NCI-H460 (cell line): ENCODE measurements around the gene ZNF23. TPM values are rescaled to one million over a fixed set of nuclear protein-coding genes. Genes with fewer than 3 reads are reported as not detected.

ENCODE experiments used
- DNase-seq: peaks from one replicate; pipeline ENCODE4 v3.0.0-alpha.2; 2016; ENCODE audit warnings: low read depth; ENCODE audit errors: extremely low read depth
- total RNA-seq: library from RNA; depleted of rRNA; stranded (reverse); fragments of >200 nt; shearing (Covaris generic); gene quantifications from 2 replicates; pipeline ENCODE4 v1.2.3, GENCODE V29; 2014

ZNF23 gene
- total RNA-seq, 1 experiment from 2014 or later: 9.3 TPM

GRCh38 chr16:71472931-71473330 is 10.9 kb upstream of the ZNF23 start:
- no peak for DNase-seq

- DNase-seq: no peak
Observed at GRCh38 chr16:71472051-71472450, 10.0 kb upstream of the ZNF23 start.

GRCh38 chr16:71467810-71468209 is 5.8 kb upstream of the ZNF23 start:
- DNase-seq: peak; percentile 32

GRCh38 chr16:71464231-71464630 is 2.2 kb upstream of the ZNF23 start:
- no peak for DNase-seq

GRCh38 chr16:71460941-71461340 is 1.1 kb downstream of the ZNF23 start:
- no peak for DNase-seq

DNA sequence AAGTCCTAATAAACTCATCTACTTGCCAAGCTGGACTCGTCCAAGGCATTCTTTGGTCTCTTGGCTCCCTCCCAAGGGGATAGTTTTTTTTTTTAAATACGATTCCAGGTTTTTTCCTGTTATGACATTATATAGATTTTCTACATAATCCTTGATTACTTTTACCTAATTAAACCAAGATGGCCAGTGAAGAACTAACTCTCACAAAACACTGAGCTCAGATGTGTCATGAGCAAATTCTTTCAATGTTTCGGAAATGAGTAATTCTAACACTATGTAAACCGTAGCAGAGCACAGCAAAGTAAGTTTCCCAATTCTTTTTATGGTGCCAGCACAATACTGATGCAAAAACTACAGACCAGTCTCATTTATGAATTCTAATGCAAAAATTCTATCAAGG is 1.8 kb downstream of the ZNF23 start:
- no peak for DNase-seq

DNA sequence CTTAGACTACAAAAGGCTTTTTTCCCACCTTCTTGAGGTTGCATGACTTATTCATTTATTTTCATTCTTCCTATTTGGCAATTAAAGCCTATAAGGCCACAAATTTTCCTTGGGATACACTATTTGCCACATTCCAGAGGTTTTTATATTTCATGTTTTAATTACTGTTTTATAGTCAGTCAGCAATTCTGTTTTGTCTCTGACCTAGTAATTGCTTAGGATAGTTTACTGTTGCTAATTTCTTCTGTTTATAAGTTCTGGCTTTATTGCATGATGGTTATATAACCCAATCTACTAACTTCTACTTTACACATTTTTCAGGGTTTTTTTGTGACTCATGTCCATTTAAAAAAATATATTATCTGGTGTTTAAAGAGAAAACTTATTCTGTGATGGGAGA is 2.5 kb downstream of the ZNF23 start:
- no peak for DNase-seq

GRCh38 chr16:71456801-71457200 is 5.2 kb downstream of the ZNF23 start:
- no peak for DNase-seq

GRCh38 chr16:71453036-71453435 is 9.0 kb downstream of the ZNF23 start:
- DNase-seq: no peak

DNA sequence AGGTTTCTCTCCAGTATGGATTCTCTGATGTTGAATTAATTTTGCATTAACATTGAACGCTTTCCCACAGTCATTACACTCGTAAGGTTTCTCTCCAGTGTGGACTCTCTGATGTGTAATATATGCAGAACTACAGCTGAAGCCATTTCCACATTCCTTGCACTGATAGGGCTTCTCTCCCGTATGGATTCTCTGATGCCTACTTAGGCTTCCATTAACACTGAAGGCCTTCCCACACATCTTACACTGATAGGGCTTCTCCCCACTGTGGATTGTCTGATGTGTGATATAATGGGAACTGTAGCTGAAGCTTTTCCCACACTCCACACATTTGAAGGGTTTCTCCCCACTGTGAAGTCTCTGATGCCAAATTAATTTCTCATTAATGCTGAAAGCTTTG is 13.0 kb downstream of the ZNF23 start:
- no peak for DNase-seq

GRCh38 chr16:71448274-71448866 is 13.7 kb downstream of the ZNF23 start:
- DNase-seq: no peak

GRCh38 chr16:71443714-71444113 is 18.3 kb downstream of the ZNF23 start:
- no peak for DNase-seq

- DNase-seq: no peak
Observed at GRCh38 chr16:71442051-71442440, 20.0 kb downstream of the ZNF23 start, which contains the start of gene TLE7. Gene TLE7 (minus strand): TSS chr16:71442054. CDS start chr16:71433324, 8,730 bp downstream.

DNA sequence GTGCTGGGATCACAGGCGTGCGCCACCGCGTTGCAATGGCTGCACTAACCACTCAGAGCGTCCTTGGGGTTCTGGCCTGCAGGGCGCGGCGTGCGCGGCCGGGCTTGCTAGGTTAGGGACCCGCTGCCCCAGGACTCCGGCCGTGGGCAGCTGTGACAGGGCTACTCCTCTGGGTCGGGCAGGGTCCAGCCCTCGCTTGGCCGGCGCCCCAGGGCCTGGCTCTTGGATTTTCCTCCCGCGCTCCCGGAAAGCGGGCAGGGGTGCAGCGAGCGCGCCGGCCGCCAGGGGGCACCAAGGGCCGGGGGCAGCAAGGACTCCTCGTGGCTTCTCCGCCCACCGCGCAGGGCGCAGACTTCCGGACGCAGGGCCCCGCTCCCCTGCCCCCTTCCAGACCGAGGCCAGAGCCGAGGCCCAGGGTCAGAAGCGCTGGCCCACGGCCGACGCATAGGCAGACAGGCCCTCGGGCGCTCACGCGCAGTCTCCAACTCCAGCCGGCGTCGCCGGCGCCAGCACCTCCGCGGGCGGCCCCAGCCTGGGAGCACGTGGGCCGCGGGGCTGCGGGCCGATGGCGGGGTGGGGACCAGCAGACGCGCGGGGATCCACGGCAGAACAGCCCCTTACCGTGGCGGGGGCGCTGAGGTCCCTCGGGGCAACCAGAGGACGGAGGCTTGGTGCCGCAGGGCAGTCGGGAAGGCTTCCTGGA is 20.5 kb downstream of the ZNF23 start:
- no peak for DNase-seq

DNA sequence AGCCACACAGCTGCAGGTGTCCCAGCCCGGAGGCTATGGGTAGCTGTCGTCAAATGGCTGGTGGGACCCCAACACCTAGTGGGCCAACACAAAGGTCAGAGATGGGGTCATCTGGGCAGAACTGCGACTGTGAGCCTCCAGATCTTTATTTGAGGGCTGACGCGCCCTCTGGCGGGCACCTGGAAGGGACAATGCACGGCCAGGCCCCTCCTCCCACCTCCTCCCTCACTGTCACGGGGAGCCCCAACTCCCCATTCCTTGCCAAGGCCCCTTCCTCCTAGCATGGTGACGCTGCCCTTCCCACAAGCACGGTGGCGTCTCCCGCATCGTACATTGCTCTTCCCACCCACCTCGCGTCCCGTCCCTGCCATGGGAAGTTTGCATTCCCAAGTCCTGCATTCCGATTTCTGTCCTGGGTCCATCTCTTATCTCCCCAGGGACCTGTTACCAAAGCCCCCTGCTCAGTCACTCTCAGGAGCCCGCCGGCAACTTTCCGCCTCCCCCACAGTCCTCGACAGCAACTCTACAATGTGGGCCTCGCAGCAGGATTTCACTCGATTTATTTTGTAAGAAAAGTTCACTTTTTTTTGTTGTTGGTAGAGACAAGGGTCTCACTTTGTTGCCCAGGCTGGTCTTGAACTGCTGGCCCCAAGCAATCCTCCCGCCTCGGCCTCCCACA is 21.2 kb downstream of the ZNF23 start:
- DNase-seq: no peak

DNA sequence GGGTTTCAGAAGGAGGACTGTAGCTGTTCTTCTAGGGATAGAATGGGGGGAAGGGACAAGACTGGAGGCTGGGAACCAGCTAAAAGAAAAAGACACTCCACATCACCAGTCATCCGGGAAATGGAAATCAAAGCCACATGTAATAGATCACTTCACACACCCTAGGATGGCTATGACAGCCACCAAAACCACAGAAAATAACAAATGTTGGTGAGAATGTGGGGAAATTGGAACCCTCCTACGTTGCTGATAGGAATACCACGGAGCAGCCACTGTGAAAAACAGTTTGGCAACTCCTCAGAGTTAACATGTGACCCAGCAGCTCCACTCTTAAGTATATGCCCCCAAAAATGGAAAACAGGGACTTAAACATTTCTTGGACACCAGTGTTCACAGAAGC is 22.5 kb downstream of the ZNF23 start:
- DNase-seq: no peak

DNA sequence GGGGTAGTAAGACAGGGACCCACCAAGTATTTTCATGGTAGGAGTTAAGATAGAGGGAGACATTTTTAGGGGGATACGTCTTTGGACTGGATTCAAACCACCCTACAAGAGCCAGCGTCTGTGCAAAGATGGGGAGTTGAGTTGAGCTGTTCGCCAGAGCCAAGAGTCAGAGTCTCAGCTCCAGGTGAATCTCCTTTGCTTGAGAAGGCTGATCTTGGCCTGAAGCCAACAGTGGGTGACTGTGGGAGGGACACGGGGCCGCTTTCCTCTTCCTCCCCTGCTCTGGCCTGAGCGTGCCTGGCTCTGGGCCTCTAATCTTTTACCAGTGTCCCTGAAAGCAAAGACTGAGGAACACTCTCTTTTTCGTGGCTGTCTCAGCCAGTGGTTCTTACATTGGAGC is 25.6 kb downstream of the ZNF23 start:
- DNase-seq: no peak

DNA sequence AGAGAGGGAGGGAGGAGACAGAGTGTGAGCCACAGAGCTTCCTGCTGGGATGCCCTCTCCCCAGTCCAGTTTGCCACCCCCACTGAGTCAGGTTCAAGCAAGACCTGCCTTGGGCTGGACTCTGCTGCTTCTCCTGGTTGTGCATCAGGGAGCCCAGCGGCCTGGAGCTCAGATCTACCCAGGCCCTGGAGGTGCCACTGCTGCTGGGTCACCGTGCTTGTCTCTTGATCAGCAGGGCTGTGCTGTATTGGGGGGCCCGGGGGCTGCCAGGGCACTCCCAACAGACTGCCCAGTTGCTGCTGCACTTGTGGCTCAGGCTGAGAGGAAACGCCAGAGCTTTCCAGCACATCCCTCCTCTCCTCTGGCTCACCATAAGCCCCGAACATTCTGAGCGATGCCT is 29.1 kb downstream of the ZNF23 start:
- DNase-seq: no peak

DNA sequence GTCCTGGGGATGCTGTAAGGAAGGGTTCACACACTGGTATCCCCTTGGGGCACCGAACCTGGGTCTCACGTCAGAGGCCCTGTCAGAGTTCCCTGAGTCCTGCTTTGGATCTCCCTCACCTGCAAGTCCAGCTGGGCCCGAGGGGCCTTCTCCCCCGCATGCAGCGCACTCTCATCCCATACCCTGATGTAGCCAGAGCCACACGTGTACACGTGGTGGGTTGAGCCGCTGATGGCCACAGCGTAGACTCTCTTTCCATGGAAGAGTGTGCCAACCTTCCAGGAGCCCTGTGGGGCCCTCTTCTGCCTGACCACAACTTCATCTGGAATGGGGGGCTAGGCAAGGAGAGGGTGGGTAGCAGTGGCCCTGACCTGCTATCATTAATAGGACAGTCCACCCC is 30.1 kb downstream of the ZNF23 start:
- no peak for DNase-seq

DNA sequence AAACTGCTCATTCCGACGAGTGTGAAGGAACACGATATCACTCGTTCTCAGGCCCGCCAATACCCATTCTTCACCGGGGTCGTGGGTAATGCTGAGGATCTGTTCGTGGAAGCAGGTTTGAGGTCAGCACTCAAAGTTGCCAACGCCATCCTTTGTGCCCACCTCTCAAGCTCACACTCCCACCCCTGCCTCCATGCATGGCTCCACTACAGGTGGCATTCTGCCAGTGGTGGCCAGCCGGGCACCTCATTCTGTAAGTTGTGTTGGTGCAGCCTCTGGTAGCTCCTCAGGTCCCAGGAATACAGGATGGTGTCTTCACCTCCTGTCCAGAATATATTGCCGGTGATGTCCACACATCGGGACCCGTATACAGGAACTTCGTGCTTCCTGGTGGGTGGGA is 30.9 kb downstream of the ZNF23 start:
- DNase-seq: no peak

DNA sequence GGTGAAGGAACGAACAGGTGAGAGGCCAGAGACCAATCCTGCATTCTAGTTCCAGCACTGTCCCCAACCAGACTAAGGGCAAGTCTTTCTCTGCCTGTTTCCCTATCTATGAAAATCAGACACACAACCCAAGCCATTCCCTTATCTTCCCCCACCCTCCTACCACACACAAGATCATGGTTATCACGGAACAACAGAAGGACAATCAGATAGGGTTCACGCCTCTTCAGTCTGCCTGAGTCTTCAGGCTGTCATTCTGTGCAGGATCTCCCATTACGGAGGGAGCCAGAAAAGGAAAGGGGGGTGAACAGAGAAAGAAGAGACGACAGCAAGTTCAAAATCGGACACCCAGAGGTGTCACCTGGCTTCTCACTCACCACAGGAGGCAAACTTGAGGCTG is 31.3 kb downstream of the ZNF23 start:
- no peak for DNase-seq

- no peak for DNase-seq
Observed at GRCh38 chr16:71429581-71429980, 32.5 kb downstream of the ZNF23 start.
